Superior temporal gyrus (tissue), 1 donor: ENCODE data around the gene SLC7A6.
A peak's percentile ranks its signal among the peaks of the same experiment; 100 is the strongest.
"Not testable (repeated sequence)": the region's sequence is repeated elsewhere in the genome, so short reads cannot be mapped to it uniquely, and the experiment has no call there.

Experiments
- DNase-seq: peaks from one replicate; pipeline ENCODE4 v3.0.0-alpha.2; 2016; ENCODE audit errors: extremely low spot score

Gene SLC7A6

GRCh38 chr16:68283801-68284598 is 19.7 kb downstream of the SLC7A6 start:
- no peak for DNase-seq

DNA sequence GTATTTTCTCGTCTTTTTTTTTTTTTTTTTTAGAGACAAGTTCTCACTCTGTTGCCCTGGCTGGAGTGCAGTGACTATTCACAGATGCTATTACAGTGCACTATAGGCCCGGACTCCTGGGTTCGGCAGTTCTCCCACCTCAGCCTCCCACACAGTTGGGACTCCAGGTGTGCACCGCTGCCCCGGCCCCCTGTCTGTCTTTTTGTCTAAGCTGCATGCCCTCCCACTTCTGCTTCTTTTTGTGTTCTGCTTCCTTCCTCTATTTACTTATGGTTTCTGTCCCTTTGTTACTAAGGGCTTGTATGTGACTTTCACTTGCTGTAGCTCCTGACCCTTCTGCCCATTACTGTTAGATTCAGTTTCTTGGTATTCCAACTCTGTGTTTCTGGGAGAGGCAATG is 20.5 kb downstream of the SLC7A6 start:
- no peak for DNase-seq

DNA sequence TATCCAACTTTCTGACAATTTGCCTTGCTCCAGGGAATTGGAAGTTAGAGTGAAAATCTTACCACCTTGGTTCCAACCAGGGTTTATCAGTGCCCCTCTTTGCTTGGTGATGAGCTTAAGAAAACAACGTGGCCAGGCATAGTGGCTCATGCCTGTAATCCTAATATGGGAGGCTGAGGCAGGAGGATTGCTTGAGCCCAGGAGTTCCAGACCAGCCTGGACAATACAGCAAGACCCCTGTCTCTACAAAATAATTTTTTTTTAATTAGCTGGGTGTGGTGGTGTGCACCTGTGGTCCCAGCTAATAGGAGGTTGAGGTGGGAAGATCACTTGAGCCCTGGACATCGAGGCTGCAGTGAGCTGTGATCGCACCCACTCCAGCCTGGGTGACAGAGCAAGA is 21.4 kb downstream of the SLC7A6 start:
- no peak for DNase-seq

DNA sequence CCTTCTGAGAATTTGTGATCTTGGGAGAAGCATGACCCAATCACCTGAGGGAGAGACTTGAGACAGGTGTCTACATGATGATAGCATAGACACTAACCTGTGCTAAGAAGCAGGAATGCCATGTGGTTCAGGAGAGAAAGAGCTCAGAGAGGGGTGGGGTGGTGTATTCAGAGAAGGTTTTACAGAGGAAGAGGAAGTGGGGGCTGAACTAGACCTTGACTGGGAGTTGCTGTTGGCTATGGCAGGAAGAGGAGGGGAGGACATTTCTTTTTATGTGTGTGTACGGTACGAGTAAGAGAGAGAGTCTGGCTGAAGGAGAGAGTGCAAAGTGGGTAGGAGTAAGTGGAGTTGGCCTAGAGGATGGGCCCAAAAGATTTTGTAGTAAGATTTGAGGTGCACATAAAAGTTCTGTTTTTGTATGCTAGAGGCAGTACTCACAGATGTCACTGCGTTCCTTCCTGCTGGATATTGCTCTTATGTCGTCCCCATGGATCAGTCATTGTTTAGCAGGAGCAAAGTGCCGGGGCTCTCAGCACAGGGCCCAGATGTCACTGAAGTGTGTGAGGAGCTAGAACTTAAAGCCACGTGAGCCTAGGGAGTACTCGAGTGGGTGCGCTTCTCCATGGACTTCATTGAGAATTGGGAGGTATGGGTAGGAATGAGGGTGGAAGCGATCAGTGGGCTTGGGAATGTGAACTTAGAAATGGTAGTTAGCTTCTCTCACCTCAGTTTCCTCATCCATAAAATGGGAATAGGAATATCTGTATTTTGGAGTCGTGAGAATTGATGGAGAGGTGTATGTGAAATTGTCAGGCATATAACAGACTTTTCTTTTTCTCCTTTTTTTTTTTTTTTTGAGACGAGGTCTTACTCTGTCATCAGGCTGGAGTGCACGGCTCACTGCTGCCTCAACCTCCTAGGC is 22.1 kb downstream of the SLC7A6 start:
- DNase-seq: no peak

GRCh38 chr16:68287276-68288251 is 23.2 kb downstream of the SLC7A6 start:
- no peak for DNase-seq

DNA sequence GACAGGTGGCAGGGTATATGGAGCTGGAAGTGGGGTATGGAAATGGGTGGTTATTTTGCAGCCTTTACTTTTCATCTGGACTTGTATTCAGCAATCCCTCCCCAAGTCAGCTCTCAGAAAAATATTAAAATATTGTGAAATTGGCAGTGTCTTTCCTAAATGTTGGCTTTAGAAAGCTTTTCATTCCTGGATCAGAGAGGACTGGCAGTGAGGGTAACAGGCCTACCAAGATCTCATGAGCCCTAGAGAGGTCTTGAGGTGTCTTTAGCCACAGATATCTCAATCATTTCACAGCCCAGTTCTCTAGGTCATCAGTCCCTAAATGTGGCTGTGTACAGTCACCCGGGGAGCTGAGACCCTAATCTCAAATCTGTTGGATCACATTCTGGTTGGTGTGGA is 23.9 kb downstream of the SLC7A6 start:
- no peak for DNase-seq

DNA sequence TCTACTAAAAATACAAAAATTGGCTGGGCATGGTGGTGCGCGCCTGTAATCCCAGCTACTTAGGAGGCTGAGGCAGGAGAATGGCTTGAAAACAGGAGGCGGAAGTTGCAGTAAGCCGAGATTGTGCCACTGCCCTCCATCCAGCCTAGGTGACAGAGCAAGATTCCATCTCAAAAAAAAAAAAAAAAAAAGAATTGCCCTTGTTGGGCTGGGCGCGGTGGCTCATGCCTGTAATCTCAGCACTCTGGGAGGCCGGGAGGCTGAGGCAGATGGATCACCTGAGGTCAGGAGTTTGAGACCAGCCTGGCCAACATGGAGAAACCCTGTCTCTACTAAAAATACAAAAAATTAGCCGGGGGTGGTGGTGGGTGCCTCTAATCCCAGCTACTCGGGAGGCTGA is 24.5 kb downstream of the SLC7A6 start:
- DNase-seq: not testable (repeated sequence)

- DNase-seq: no peak
Observed at GRCh38 chr16:68289202-68289601, 24.9 kb downstream of the SLC7A6 start.

GRCh38 chr16:68289621-68290329 is 25.4 kb downstream of the SLC7A6 start:
- DNase-seq: no peak

GRCh38 chr16:68290450-68290849 is 26.1 kb downstream of the SLC7A6 start:
- no peak for DNase-seq

DNA sequence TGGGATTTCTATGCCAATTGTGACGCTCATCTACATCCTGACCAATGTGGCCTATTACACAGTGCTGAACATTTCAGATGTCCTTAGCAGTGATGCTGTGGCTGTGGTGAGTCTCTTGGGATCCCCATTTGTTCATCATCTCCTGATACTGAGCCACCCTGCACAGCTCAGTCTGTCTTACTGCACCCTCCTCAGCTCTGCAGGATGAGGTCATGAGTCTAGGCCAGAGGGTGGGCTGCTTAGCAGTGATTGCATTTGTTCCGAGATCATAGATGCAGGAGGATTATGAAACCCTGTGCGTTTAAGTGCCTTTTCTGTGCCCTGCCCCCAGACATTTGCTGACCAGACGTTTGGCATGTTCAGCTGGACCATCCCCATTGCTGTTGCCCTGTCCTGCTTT is 26.9 kb downstream of the SLC7A6 start:
- no peak for DNase-seq

DNA sequence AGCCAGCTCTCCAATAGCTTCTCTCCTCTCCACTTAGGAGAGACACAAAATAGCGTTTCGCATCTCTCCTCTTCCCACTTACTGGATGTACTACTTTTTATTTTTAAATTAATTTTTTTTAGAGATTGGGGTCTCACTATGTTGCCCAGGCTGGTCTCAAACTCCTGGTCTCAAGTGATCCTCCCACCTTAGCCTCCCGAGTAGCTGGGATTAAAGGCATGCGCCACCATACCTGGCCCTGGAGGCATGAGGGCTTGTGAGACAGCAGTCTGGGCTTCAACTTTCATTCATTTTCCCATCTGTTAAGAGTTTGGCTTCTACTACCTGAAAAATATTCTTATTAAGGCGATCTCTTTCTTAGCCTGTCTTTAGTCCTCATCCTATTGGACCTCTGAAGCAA is 28.1 kb downstream of the SLC7A6 start:
- no peak for DNase-seq

GRCh38 chr16:68296291-68296690 is 32.0 kb downstream of the SLC7A6 start:
- DNase-seq: no peak

- DNase-seq: no peak
Observed at GRCh38 chr16:68296693-68297092, 32.4 kb downstream of the SLC7A6 start.

DNA sequence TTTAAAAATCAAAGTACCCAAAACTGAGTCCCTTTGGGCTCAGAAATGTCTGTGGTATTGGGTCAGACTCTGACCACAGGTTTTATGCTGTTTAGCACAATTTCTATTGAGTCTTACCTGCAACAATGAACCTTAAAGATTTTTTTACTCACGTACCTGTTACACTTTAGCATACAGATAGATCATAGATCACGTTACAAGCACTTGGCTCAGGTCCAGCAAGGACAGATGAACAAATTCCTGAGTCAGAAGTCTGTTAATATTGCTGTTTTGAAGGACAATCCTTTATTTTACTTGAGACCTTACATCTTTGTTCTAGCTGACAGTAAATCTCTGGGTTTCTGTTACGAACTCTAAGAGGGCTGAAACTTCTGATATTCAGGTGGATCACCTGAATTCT is 33.6 kb downstream of the SLC7A6 start:
- no peak for DNase-seq

- no peak for DNase-seq
Observed at GRCh38 chr16:68298312-68298711, 34.0 kb downstream of the SLC7A6 start.

DNA sequence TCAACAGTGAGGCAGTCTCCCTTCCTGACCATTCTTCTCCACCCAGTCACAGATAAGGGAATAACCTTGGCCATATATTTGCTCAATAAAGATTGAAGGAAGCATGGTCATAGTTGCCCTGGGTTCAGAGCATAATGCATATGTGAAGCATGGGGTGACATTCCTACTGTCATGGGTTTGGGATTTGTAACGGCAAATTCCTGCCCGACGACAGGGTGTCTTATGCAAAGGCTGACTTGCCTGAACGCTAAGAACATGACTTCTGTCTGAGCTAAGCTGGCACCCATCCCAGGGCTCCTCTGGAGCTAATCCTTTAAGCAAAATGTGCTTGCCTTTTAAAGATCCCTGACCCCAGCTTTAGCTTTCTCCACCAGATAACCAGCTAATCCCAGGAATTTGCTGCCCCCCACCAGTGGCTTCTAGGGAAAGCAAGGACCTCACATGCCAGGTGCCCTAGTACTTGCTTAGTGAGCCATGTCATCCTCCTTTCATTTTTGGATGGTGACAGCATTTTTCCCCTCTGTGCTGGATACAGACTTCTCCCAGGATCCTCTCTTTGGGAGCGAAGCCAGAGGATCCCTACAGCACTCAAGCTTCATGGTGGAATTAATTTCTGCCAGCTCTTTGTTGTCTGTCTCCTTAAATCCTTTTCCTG is 34.7 kb downstream of the SLC7A6 start:
- peak; percentile 54 for DNase-seq

DNA sequence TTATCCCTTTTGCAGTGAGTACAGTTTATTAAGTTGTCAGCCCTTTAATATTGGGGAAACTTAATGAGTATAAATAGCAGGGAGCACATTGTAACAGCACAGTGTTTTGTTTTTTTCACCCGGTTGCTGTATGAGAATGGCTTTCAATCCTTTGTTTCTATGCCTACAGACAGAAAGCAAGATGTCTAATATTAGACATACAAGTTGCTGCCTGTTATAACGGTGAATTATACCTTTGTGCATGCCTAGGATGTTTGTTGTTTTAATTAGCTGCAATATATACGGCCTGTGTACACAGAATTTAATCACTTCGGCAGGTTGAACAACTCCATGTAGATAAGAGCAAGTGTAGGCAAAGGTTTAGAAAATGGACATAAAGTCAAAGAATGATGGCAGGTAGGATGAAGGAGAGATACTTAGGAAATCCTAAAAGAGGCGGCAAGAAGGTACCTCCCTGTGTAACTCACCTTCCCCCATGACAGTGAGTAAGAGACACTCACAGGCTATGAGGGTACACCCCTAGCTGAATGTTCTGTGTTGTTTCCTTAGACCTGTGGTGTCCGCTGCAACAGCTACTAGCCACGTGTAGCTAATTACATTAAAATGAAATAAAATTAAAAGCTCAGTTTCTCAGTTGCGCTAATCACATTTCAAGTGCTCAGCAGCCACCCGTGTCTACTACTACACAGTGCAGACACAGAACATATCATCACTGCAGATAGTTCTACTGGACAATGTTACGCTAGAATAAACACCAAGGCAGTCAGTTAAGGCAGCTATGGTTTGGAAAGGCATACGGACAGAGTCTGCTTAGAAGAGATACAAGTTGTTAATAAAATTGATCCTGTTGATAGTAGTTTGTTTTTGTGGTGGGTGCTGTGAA is 35.5 kb downstream of the SLC7A6 start:
- no peak for DNase-seq

- DNase-seq: no peak
Observed at GRCh38 chr16:68300734-68301459, 36.6 kb downstream of the SLC7A6 start.
